ENCODE data around the gene CDC34. TPM values are rescaled to one million over a fixed set of nuclear protein-coding genes. Genes with fewer than 3 reads are reported as not detected.
A peak's percentile ranks its signal among the peaks of the same experiment; 100 is the strongest.

Gene CDC34
- polyA plus RNA-seq, 4 donors, result 57.9 to 77.6 (median 66.3) TPM

GRCh38 chr19:517721-518597 lies 13.6 kb upstream of the CDC34 start:
- peak in 2 of 4 donors; percentile 70 to 80 for DNase-seq (ENCODE audit: low read depth in 4 of 4, low spot score in 2 of 4)

- DNase-seq (ENCODE audit: low read depth in 4 of 4, low spot score in 2 of 4), result no peak
Measured at GRCh38 chr19:518598-519231, 12.8 kb upstream of the CDC34 start.

GRCh38 chr19:519449-519865 lies 12.1 kb upstream of the CDC34 start:
- no peak for DNase-seq (ENCODE audit: low read depth in 4 of 4, low spot score in 2 of 4)

- no peak for DNase-seq (ENCODE audit: low read depth in 4 of 4, low spot score in 2 of 4)
Measured at GRCh38 chr19:522726-523125, 8.8 kb upstream of the CDC34 start.

GRCh38 chr19:524062-524674 lies 7.4 kb upstream of the CDC34 start:
- no peak for DNase-seq (ENCODE audit: low read depth in 4 of 4, low spot score in 2 of 4)

- DNase-seq (ENCODE audit: low read depth in 4 of 4, low spot score in 2 of 4), result no peak
Measured at GRCh38 chr19:525029-525428, 6.5 kb upstream of the CDC34 start.

GRCh38 chr19:525857-526419 lies 5.6 kb upstream of the CDC34 start:
- DNase-seq (ENCODE audit: low read depth in 4 of 4, low spot score in 2 of 4), result no peak

- no peak for DNase-seq (ENCODE audit: low read depth in 4 of 4, low spot score in 2 of 4)
Measured at GRCh38 chr19:530134-531008, 1.2 kb upstream of the CDC34 start.

GRCh38 chr19:531009-531752 lies 379 bp upstream of the CDC34 start:
- DNase-seq (ENCODE audit: low read depth in 4 of 4, low spot score in 2 of 4), result peak in 2 of 4 donors; percentile 80

- DNase-seq (ENCODE audit: low read depth in 4 of 4, low spot score in 2 of 4), result peak in 1 of 4 donors; percentile 63
Measured at GRCh38 chr19:532561-533363, 1.2 kb downstream of the CDC34 start.

GRCh38 chr19:533364-534058 lies 2.0 kb downstream of the CDC34 start:
- DNase-seq (ENCODE audit: low read depth in 4 of 4, low spot score in 2 of 4), result no peak

GRCh38 chr19:534088-534487 lies 2.5 kb downstream of the CDC34 start:
- DNase-seq (ENCODE audit: low read depth in 4 of 4, low spot score in 2 of 4), result no peak

GRCh38 chr19:535017-535835 lies 3.7 kb downstream of the CDC34 start:
- no peak for DNase-seq (ENCODE audit: low read depth in 4 of 4, low spot score in 2 of 4)

- DNase-seq (ENCODE audit: low read depth in 4 of 4, low spot score in 2 of 4), result no peak
Measured at GRCh38 chr19:536031-536880, 4.7 kb downstream of the CDC34 start.

GRCh38 chr19:536881-537404 lies 5.4 kb downstream of the CDC34 start:
- DNase-seq (ENCODE audit: low read depth in 4 of 4, low spot score in 2 of 4), result no peak

Data from left renal cortex interstitium (tissue), 4 donors.